PC-3 (cell line): ENCODE results near the gene CFAP58. TPM values are rescaled to one million over a fixed set of nuclear protein-coding genes. Genes with fewer than 3 reads are reported as not detected.

ENCODE experiments used
- ATAC-seq: fragments of 200-7000 bp; cut with Tn5 transposase; 2 replicates; pipeline ENCODE4 v1.9.1; 2020; ENCODE audit warnings: mild to moderate bottlenecking, moderate library complexity
- BruUV-seq: library from RNA; stranded (reverse); fragments of 400-500 nt; replicated peaks from 2 replicates; lab custom pipeline; 2021; lab: Mats Ljungman, UMichigan
- CTCF ChIA-PET: fragments of 300-600 bp; sonication (Branson Sonifier 250); formaldehyde crosslinking; loops from one replicate; lab custom pipeline; 2022; ENCODE audit warnings: antibody characterized with exemption; lab: Charles Lee
- POLR2A ChIA-PET: fragments of 300-600 bp; sonication (Branson Sonifier 250); formaldehyde crosslinking; loops from one replicate; lab custom pipeline; 2022; ENCODE audit warnings: antibody characterized with exemption; ENCODE audit not compliant: unreplicated experiment; lab: Charles Lee
- DNase-seq: peaks from one replicate; pipeline ENCODE4 v3.0.0-alpha.2; 2015
- H2AFZ ChIP-seq: fragments of 300-600 bp; sonication (generic); 2 replicates; pipeline ENCODE4 v1.6.0; 2016; ENCODE audit warnings: antibody characterized with exemption, low read length
- H3F3A ChIP-seq: fragments of 300-600 bp; sonication (generic); one replicate; pipeline ENCODE4 v1.6.0; 2017; ENCODE audit warnings: antibody characterized with exemption, low read length, control low read depth, mild to moderate bottlenecking; ENCODE audit not compliant: unreplicated experiment
- H3K27ac ChIP-seq: fragments of 300-600 bp; sonication (generic); 2 replicates; pipeline ENCODE4 v1.5.1; 2016; ENCODE audit warnings: mild to moderate bottlenecking, low read length
- H3K27me3 ChIP-seq: fragments of 300-600 bp; sonication (generic); 2 replicates; pipeline ENCODE4 v1.6.1; 2016; ENCODE audit warnings: low read length, mixed read lengths
- H3K36me3 ChIP-seq: fragments of 300-600 bp; sonication (generic); 2 replicates; pipeline ENCODE4 v1.6.1; 2016; ENCODE audit warnings: low read depth, mixed run types, low read length, mixed read lengths
- H3K4me1 ChIP-seq: fragments of 300-600 bp; sonication (generic); 2 replicates; pipeline ENCODE4 v1.5.1; 2016; ENCODE audit warnings: low read length; ENCODE audit not compliant: insufficient read depth
- H3K4me2 ChIP-seq: fragments of 300-600 bp; sonication (generic); 2 replicates; pipeline ENCODE4 v1.6.0; 2016; ENCODE audit warnings: low read length
- H3K4me3 ChIP-seq: fragments of 300-600 bp; sonication (generic); 2 replicates; pipeline ENCODE4 v1.5.1; 2016; ENCODE audit warnings: mild to moderate bottlenecking, low read length, mixed read lengths
- H3K79me2 ChIP-seq: fragments of 300-600 bp; sonication (generic); 2 replicates; pipeline ENCODE4 v1.6.1; 2017; ENCODE audit warnings: low read length, mixed read lengths
- H3K9ac ChIP-seq: fragments of 300-600 bp; sonication (generic); 2 replicates; pipeline ENCODE4 v1.6.0; 2016; ENCODE audit warnings: mild to moderate bottlenecking, low read length
- H3K9me2 ChIP-seq: fragments of 300-600 bp; sonication (generic); replicated peaks from 2 replicates; pipeline ENCODE4 v1.6.1; 2016; ENCODE audit warnings: mixed run types, low read length, mixed read lengths
- H3K9me3 ChIP-seq: fragments of 300-600 bp; sonication (generic); 2 replicates; pipeline ENCODE4 v1.6.1; 2016; ENCODE audit warnings: low read length, mixed read lengths
- H4K20me1 ChIP-seq: fragments of 300-600 bp; sonication (generic); 2 replicates; pipeline ENCODE4 v1.6.1; 2016; ENCODE audit warnings: low read length, mixed read lengths
- CTCF ChIP-seq: fragments of 300-600 bp; sonication (generic); conservative IDR thresholded peaks from 2 replicates; pipeline ENCODE4 v1.5.1; 2017; ENCODE audit warnings: antibody characterized with exemption, low read depth, mild to moderate bottlenecking, low read length
- EZH2 ChIP-seq: fragments of 300-600 bp; sonication (generic); IDR thresholded peaks from one replicate; pipeline ENCODE4 v1.6.1; 2017; ENCODE audit warnings: antibody characterized with exemption, mild to moderate bottlenecking, low read length; ENCODE audit not compliant: unreplicated experiment
- EZH2phosphoT487 ChIP-seq: fragments of 300-600 bp; sonication (generic); IDR thresholded peaks from 2 replicates; pipeline ENCODE4 v1.6.1; 2018; ENCODE audit warnings: mild to moderate bottlenecking, antibody characterized with exemption, low read length, borderline replicate concordance
- intact Hi-C: fragments of 100-400 bp; cut with micrococcal nuclease; formaldehyde crosslinking; loops from 2 replicates; pipeline ENCODE4 v1.9.0; 2023
- total RNA-seq: library from RNA; depleted of rRNA; stranded (reverse); fragments of >200 nt; gene quantifications from 2 replicates; pipeline ENCODE4 v1.2.3, GENCODE V29; 2014

Gene CFAP58
- total RNA-seq, 1 experiment from 2014 or later = 0.26 TPM

GRCh38 chr10:104430360-104430759 is 76.7 kb downstream of the CFAP58 start:
- TF ChIP-seq EZH2 = no peak
- TF ChIP-seq EZH2phosphoT487 = no peak
- TF ChIP-seq CTCF = no peak
- ChIA-PET CTCF (no interaction called here), POLR2A (no interaction called here)
- Histone ChIP-seq H4K20me1 (no peaks in the 10 kb centered on the region), H3K27ac (no peak overlapping the region), H3K9me3 (no peaks in the 10 kb centered on the region), H3K79me2 (no peaks in the 10 kb centered on the region), H3F3A (no peaks in the 10 kb centered on the region), H3K4me3 (no peak overlapping the region), H3K9me2 (no peaks in the 10 kb centered on the region), H3K36me3 (no peaks in the 10 kb centered on the region), H3K27me3 (peaks cover 50% of the 10 kb centered on the region), H3K9ac (no peak overlapping the region), H2AFZ (no peak overlapping the region), H3K4me1 (no peaks in the 10 kb centered on the region), H3K4me2 (no peak overlapping the region)
- no TSS peak for BruUV-seq
- ATAC-seq (no peak), DNase-seq (no peak)
- intact Hi-C loops = no loop called here

GRCh38 chr10:104433669-104434068 is 80.0 kb downstream of the CFAP58 start:
- H3K9me2 ChIP-seq = no peaks in the 10 kb centered on the region
- POLR2A ChIA-PET = no interaction called here
- intact Hi-C loops = no loop called here
- no peaks in the 10 kb centered on the region for H3K9me3 ChIP-seq
- H3K4me2 ChIP-seq = no peak overlapping the region
- TF ChIP-seq EZH2phosphoT487 (no peak), CTCF (no peak), EZH2 (no peak)
- H3K4me3 ChIP-seq = no peak overlapping the region
- no peak for DNase-seq
- H3K79me2 ChIP-seq = no peaks in the 10 kb centered on the region
- H3K27me3 ChIP-seq = peaks cover 21% of the 10 kb centered on the region
- H4K20me1 ChIP-seq = no peaks in the 10 kb centered on the region
- H3K27ac ChIP-seq = no peak overlapping the region
- no peaks in the 10 kb centered on the region for H3F3A ChIP-seq
- no peak for ATAC-seq
- BruUV-seq = no TSS peak
- CTCF ChIA-PET = no interaction called here
- no peak overlapping the region for H3K9ac ChIP-seq
- no peaks in the 10 kb centered on the region for H3K36me3 ChIP-seq
- no peaks in the 10 kb centered on the region for H3K4me1 ChIP-seq
- no peak overlapping the region for H2AFZ ChIP-seq

- no TSS peak for BruUV-seq
- TF ChIP-seq EZH2 (no peak), EZH2phosphoT487 (no peak), CTCF (no peak)
- peaks cover 14% of the 10 kb centered on the region for H3K27me3 ChIP-seq
- no peak overlapping the region for H3K4me2 ChIP-seq
- ChIA-PET POLR2A (no interaction called here), CTCF (no interaction called here)
- no peaks in the 10 kb centered on the region for H3F3A ChIP-seq
- H3K27ac ChIP-seq = no peak overlapping the region
- no peak overlapping the region for H3K4me3 ChIP-seq
- H4K20me1 ChIP-seq = no peaks in the 10 kb centered on the region
- intact Hi-C loops = no loop called here
- H3K36me3 ChIP-seq = no peaks in the 10 kb centered on the region
- no peaks in the 10 kb centered on the region for H3K9me2 ChIP-seq
- no peaks in the 10 kb centered on the region for H3K79me2 ChIP-seq
- H3K9me3 ChIP-seq = no peaks in the 10 kb centered on the region
- no peak for DNase-seq
- no peak overlapping the region for H2AFZ ChIP-seq
- no peak overlapping the region for H3K9ac ChIP-seq
- no peak for ATAC-seq
- H3K4me1 ChIP-seq = no peaks in the 10 kb centered on the region
Measured at GRCh38 chr10:104434601-104435000, 81.0 kb downstream of the CFAP58 start.
